B cell (primary cell): ENCODE data around the gene FRMD4A. TPM values are rescaled to one million over a fixed set of nuclear protein-coding genes. Genes with fewer than 3 reads are reported as not detected.

Experiments used
- ATAC-seq: fragments of 200-7000 bp; cut with Tn5 transposase; one replicate; pipeline ENCODE4 v1.10.0; 2021; ENCODE audit warnings: low read depth, mild to moderate bottlenecking, moderate number of reproducible peaks, moderate library complexity
- CTCF ChIA-PET: fragments of 350-600 bp; sonication (Branson Sonifier 250); formaldehyde crosslinking; loops from one replicate; lab custom pipeline; 2021; ENCODE audit warnings: antibody characterized with exemption, inconsistent platforms; lab: Charles Lee
- POLR2A ChIA-PET: fragments of 350-600 bp; sonication (Branson Sonifier 250); formaldehyde crosslinking; loops from one replicate; lab custom pipeline; 2021; ENCODE audit warnings: antibody characterized with exemption; lab: Charles Lee
- DNase-seq: peaks from one replicate; pipeline ENCODE4 v3.0.0; 2013
- H2AFZ ChIP-seq: 2 replicates; pipeline ENCODE4 v1.6.1; 2012; ENCODE audit warnings: mild to moderate bottlenecking, low read depth, low read length; ENCODE audit not compliant: insufficient read depth, poor library complexity, severe bottlenecking
- H3K27ac ChIP-seq, 2 donors: 1 replicate in 1 of 2; 2 replicates in 1 of 2; pipeline ENCODE4 v1.5.1; 2012 to 2013; ENCODE audit warnings: low read length in 2 of 2, mild to moderate bottlenecking in 2 of 2, moderate library complexity in 1 of 2
- H3K27me3 ChIP-seq, 4 experiments: fragments of 200-600 bp in 1 of 4; sonication (generic) in 1 of 4; replicated peaks in 1 of 4; 1 replicate in 2 of 4; 2 replicates in 2 of 4; pipeline versions ENCODE4 v1.6.1 to v1.7.0; 2013 to 2016; ENCODE audit warnings: low read length in 3 of 4, mild to moderate bottlenecking in 2 of 4, mixed read lengths in 1 of 4, moderate library complexity in 1 of 4; ENCODE audit not compliant: insufficient read depth in 4 of 4, control insufficient read depth in 3 of 4; ENCODE audit errors: control extremely low read depth in 1 of 4
- H3K36me3 ChIP-seq, 2 experiments: replicated peaks in 1 of 2; 1 replicate in 1 of 2; 2 replicates in 1 of 2; pipeline versions ENCODE4 v1.6.1 to v1.7.1; 2013; ENCODE audit warnings: low read length in 1 of 2; ENCODE audit not compliant: insufficient read depth in 2 of 2, control insufficient read depth in 1 of 2; ENCODE audit errors: control extremely low read depth in 1 of 2, extremely low read depth in 1 of 2
- H3K4me1 ChIP-seq, 2 donors: fragments of 200-600 bp in 1 of 2; sonication (generic) in 1 of 2; 1 replicate in 1 of 2; 2 replicates in 1 of 2; pipeline versions ENCODE4 v1.5.1 to v1.6.1; 2013 to 2017; ENCODE audit warnings: low read length in 2 of 2; ENCODE audit not compliant: control insufficient read depth in 2 of 2, insufficient read depth in 2 of 2
- H3K4me2 ChIP-seq: replicated peaks from 2 replicates; pipeline ENCODE3; 2012; ENCODE audit warnings: mild to moderate bottlenecking, low read depth, low read length; ENCODE audit not compliant: poor library complexity, severe bottlenecking
- H3K4me3 ChIP-seq, 5 experiments: fragments of 200-600 bp in 1 of 5; sonication (generic) in 1 of 5; 1 replicate in 3 of 5; 2 replicates in 2 of 5; pipeline versions ENCODE4 v1.5.1 to v1.7.0; 2011 to 2016; ENCODE audit warnings: low read length in 4 of 5, mild to moderate bottlenecking in 4 of 5, low read depth in 2 of 5, control low read depth in 1 of 5, moderate library complexity in 1 of 5; ENCODE audit not compliant: insufficient read depth in 1 of 5; ENCODE audit errors: control extremely low read depth in 1 of 5, extremely low read depth in 1 of 5
- H3K79me2 ChIP-seq: fragments of 200-600 bp; sonication (generic); one replicate; pipeline ENCODE4 v1.6.0; 2016; ENCODE audit warnings: low read length; ENCODE audit not compliant: control insufficient read depth, insufficient read depth
- H3K9ac ChIP-seq: fragments of 200-600 bp; sonication (generic); 2 replicates; pipeline ENCODE4 v1.6.1; 2017; ENCODE audit warnings: mild to moderate bottlenecking, low read length, moderate library complexity
- H3K9me3 ChIP-seq, 3 donors: one replicate each; pipeline versions ENCODE4 v1.6.1 to v1.7.1; 2013; ENCODE audit warnings: low read length in 2 of 3; ENCODE audit not compliant: control insufficient read depth in 2 of 3, insufficient read depth in 1 of 3; ENCODE audit errors: control extremely low read depth in 1 of 3
- H4K20me1 ChIP-seq: 2 replicates; pipeline ENCODE4 v1.6.0; 2012; ENCODE audit warnings: mild to moderate bottlenecking, low read length; ENCODE audit not compliant: insufficient read depth, control insufficient read depth, poor library complexity, severe bottlenecking
- H3K27ac Mint-ChIP-seq: one replicate; pipeline ENCODE4 v1.8.0; 2021; ENCODE audit warnings: mixed read lengths
- H3K27me3 Mint-ChIP-seq: one replicate; pipeline ENCODE4 v1.8.0; 2021; ENCODE audit warnings: mixed read lengths
- H3K4me1 Mint-ChIP-seq: one replicate; pipeline ENCODE4 v1.8.0; 2021; ENCODE audit warnings: mixed read lengths
- H3K4me3 Mint-ChIP-seq: one replicate; pipeline ENCODE4 v1.8.0; 2021; ENCODE audit warnings: mixed read lengths
- H3K9me3 Mint-ChIP-seq: one replicate; pipeline ENCODE4 v1.8.0; 2022; ENCODE audit warnings: mixed read lengths; ENCODE audit not compliant: insufficient read depth
- EZH2 ChIP-seq: IDR thresholded peaks from 2 replicates; pipeline ENCODE4 v1.6.1; 2012; ENCODE audit warnings: borderline replicate concordance, low read depth, mild to moderate bottlenecking, moderate library complexity, low read length; ENCODE audit not compliant: insufficient read depth, poor library complexity, severe bottlenecking
- WGBS: methylation state at CpG from one replicate; pipeline ENCODE4 v1.1.5; 2013; ENCODE audit warnings: missing lambda C conversion rate; ENCODE audit not compliant: insufficient coverage; 5-methylcytosine and 5-hydroxymethylcytosine counted together
- intact Hi-C: fragments of 100-400 bp; cut with micrococcal nuclease; formaldehyde crosslinking; loops from one replicate; pipeline ENCODE4 v1.10.0; 2022
- polyA plus RNA-seq: library from polyadenylated mRNA; depleted of rRNA; stranded (reverse); fragments of >200 nt; gene quantifications from 2 replicates; pipeline ENCODE4 v1.2.3, GENCODE V29; 2012
- total RNA-seq, 2 donors: library from RNA; stranded (reverse); fragments of 120-200 nt in 1 of 2; gene quantifications; 1 replicate in 1 of 2; 2 replicates in 1 of 2; pipeline versions ENCODE4 v1.2.3 to v1.2.4, GENCODE V29; 2013 to 2022
- TF ChIP-seq, protein P1 (sequence below): fragments of 200-600 bp; IDR thresholded peaks from one replicate; pipeline ENCODE4 v1.8.0; 2022; ENCODE audit warnings: antibody characterized with exemption, mild to moderate bottlenecking

Gene FRMD4A
- total and polyA plus RNA-seq, 2 donors (not counting 1 experiment from before 2014, with no cell fraction given), result 0.76 to 3.4 TPM

DNA sequence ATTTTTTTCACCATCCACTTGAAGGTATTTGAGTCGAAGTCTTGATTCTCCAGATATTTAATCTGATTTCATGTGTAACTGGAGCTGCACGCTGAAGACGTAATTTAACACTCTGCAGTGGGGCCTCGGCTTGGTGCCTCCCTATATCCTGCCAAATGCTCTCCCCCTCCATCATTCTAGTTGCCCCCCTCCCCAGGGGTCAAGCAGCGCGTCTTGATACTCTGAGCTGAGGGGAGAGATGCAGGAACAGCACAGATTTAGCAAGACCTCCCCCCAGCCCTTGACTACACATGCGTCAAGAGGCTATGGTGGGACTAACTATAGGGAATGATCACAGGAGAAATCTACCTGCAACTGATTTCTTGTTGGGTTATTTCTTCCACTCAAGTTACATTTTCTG is 658.2 kb downstream of the FRMD4A start:
- ChIA-PET POLR2A (no interaction called here), CTCF (no interaction called here)
- no peak for ATAC-seq
- no peaks in the 10 kb centered on the region for H4K20me1 ChIP-seq
- Mint-ChIP-seq H3K27ac (no peak overlapping the region), H3K27me3 (peaks cover 14% of the 10 kb centered on the region), H3K4me1 (no peaks in the 10 kb centered on the region), H3K9me3 (no peaks in the 10 kb centered on the region), H3K4me3 (no peak overlapping the region)
- no peak overlapping the region for H3K4me2 ChIP-seq
- 94% methylated on average over 3 of the region's 7 CpGs for WGBS
- H3K4me1 ChIP-seq, result no peaks in the 10 kb centered on the region
- no peaks in the 10 kb centered on the region for H3K36me3 ChIP-seq
- H3K27me3 ChIP-seq, result peaks cover 0 to 3% (median 0%) of the 10 kb centered on the region in 4 experiments
- H3K9ac ChIP-seq, result no peak overlapping the region
- H3K9me3 ChIP-seq, result no peaks in the 10 kb centered on the region
- TF ChIP-seq, protein P1, sequence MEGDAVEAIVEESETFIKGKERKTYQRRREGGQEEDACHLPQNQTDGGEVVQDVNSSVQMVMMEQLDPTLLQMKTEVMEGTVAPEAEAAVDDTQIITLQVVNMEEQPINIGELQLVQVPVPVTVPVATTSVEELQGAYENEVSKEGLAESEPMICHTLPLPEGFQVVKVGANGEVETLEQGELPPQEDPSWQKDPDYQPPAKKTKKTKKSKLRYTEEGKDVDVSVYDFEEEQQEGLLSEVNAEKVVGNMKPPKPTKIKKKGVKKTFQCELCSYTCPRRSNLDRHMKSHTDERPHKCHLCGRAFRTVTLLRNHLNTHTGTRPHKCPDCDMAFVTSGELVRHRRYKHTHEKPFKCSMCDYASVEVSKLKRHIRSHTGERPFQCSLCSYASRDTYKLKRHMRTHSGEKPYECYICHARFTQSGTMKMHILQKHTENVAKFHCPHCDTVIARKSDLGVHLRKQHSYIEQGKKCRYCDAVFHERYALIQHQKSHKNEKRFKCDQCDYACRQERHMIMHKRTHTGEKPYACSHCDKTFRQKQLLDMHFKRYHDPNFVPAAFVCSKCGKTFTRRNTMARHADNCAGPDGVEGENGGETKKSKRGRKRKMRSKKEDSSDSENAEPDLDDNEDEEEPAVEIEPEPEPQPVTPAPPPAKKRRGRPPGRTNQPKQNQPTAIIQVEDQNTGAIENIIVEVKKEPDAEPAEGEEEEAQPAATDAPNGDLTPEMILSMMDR, result no peak
- TF ChIP-seq EZH2, result no peak
- no peaks in the 10 kb centered on the region for H3K79me2 ChIP-seq
- H3K4me3 ChIP-seq, result no peak overlapping the region
- no peak for DNase-seq
- intact Hi-C loops, result no loop called here
- no peak overlapping the region for H3K27ac ChIP-seq
- H2AFZ ChIP-seq, result no peak overlapping the region

GRCh38 chr10:13671904-13672303 is 658.8 kb downstream of the FRMD4A start:
- Histone ChIP-seq H3K9ac (no peak overlapping the region), H3K9me3 (no peaks in the 10 kb centered on the region), H3K4me2 (no peak overlapping the region), H3K79me2 (no peaks in the 10 kb centered on the region), H3K27me3 (peaks cover 0 to 3% (median 0%) of the 10 kb centered on the region in 4 experiments), H3K27ac (no peak overlapping the region), H3K36me3 (no peaks in the 10 kb centered on the region), H4K20me1 (no peaks in the 10 kb centered on the region), H3K4me3 (no peak overlapping the region), H2AFZ (no peak overlapping the region), H3K4me1 (no peaks in the 10 kb centered on the region)
- ChIA-PET CTCF (no interaction called here), POLR2A (no interaction called here)
- no peak for ATAC-seq
- H3K27me3 Mint-ChIP-seq, result peaks cover 7% of the 10 kb centered on the region
- H3K27ac Mint-ChIP-seq, result no peak overlapping the region
- no peak for DNase-seq
- no peaks in the 10 kb centered on the region for H3K9me3 Mint-ChIP-seq
- intact Hi-C loops, result no loop called here
- H3K4me3 Mint-ChIP-seq, result no peak overlapping the region
- 100% methylated on average over 2 of the region's 10 CpGs for WGBS
- TF ChIP-seq, protein P1, result no peak
- no peak for TF ChIP-seq EZH2
- no peaks in the 10 kb centered on the region for H3K4me1 Mint-ChIP-seq
